Neural cell (in vitro differentiated cells): ENCODE data around the gene MSMB. TPM values are rescaled to one million over a fixed set of nuclear protein-coding genes. Genes with fewer than 3 reads are reported as not detected.

Source experiments
- H2AFZ ChIP-seq: fragments of 200-600, 300-800 bp; sonication (generic), shearing (Covaris generic); 2 replicates; pipeline ENCODE4 v1.6.0; 2014; ENCODE audit warnings: low read depth, mild to moderate bottlenecking, antibody characterized with exemption, low read length, moderate library complexity
- H3F3A ChIP-seq: fragments of 200-600 bp; shearing (Covaris generic); 2 replicates; pipeline ENCODE4 v1.6.1; 2016; ENCODE audit warnings: mild to moderate bottlenecking, moderate library complexity, mixed read lengths, antibody characterized with exemption, low read length; ENCODE audit not compliant: insufficient read depth, poor library complexity, severe bottlenecking
- H3K27ac ChIP-seq: fragments of 200-600, 300-800 bp; sonication (generic), shearing (Covaris generic); 2 replicates; pipeline ENCODE4 v1.5.1; 2014; ENCODE audit warnings: mild to moderate bottlenecking, low read length, moderate library complexity
- H3K27me3 ChIP-seq: fragments of 300-800, 200-600 bp; sonication (generic), shearing (Covaris generic); 2 replicates; pipeline ENCODE4 v1.6.0; 2014; ENCODE audit warnings: mild to moderate bottlenecking, low read depth, low read length, moderate library complexity; ENCODE audit not compliant: insufficient read depth
- H3K36me3 ChIP-seq: fragments of 300-800, 200-600 bp; sonication (generic), shearing (Covaris generic); 2 replicates; pipeline ENCODE4 v1.5.1; 2014; ENCODE audit warnings: mild to moderate bottlenecking, antibody characterized with exemption, low read length, moderate library complexity; ENCODE audit not compliant: insufficient read depth
- H3K4me2 ChIP-seq: fragments of 300-800, 200-600 bp; sonication (generic), shearing (Covaris generic); 2 replicates; pipeline ENCODE4 v1.6.0; 2014; ENCODE audit warnings: mild to moderate bottlenecking, low read length
- H3K4me3 ChIP-seq: fragments of 300-800, 200-600 bp; sonication (generic), shearing (Covaris generic); 2 replicates; pipeline ENCODE4 v1.5.1; 2014; ENCODE audit warnings: mild to moderate bottlenecking, low read length, moderate library complexity
- H3K79me2 ChIP-seq: fragments of 200-600 bp; shearing (Covaris generic); replicated peaks from 2 replicates; pipeline ENCODE4 v1.6.0; 2014; ENCODE audit warnings: mild to moderate bottlenecking, low read length, moderate library complexity; ENCODE audit not compliant: insufficient read depth
- H3K9ac ChIP-seq: fragments of 300-800, 200-600 bp; sonication (generic), shearing (Covaris generic); 2 replicates; pipeline ENCODE4 v1.6.1; 2016; ENCODE audit warnings: mild to moderate bottlenecking, low read length, mixed read lengths
- H3K9me2 ChIP-seq: fragments of 200-600 bp; shearing (Covaris generic); 2 replicates; pipeline ENCODE4 v1.6.1; 2016; ENCODE audit warnings: mild to moderate bottlenecking, low read length, mixed read lengths; ENCODE audit not compliant: insufficient read depth
- H3K9me3 ChIP-seq: fragments of 200-600, 300-800 bp; sonication (generic), shearing (Covaris generic); 2 replicates; pipeline ENCODE4 v1.6.1; 2016; ENCODE audit warnings: mild to moderate bottlenecking, mixed run types, low read length, moderate library complexity, mixed read lengths
- H4K20me1 ChIP-seq: fragments of 200-600 bp; shearing (Covaris generic); 2 replicates; pipeline ENCODE4 v1.6.1; 2016; ENCODE audit warnings: mild to moderate bottlenecking, mixed run types; ENCODE audit not compliant: insufficient read depth
- EP300 ChIP-seq: fragments of 450-650 bp; conservative IDR thresholded peaks from 2 replicates; pipeline ENCODE4 v1.6.1; 2014; ENCODE audit warnings: antibody characterized with exemption, mild to moderate bottlenecking, moderate library complexity; ENCODE audit not compliant: poor library complexity, severe bottlenecking
- EZH2 ChIP-seq: fragments of 200-600, 300-800 bp; shearing (Covaris generic), sonication (generic); IDR thresholded peaks from 2 replicates; pipeline ENCODE4 v1.6.1; 2014; ENCODE audit warnings: antibody characterized with exemption, low read length, borderline replicate concordance, mild to moderate bottlenecking; ENCODE audit not compliant: insufficient read depth, poor library complexity, severe bottlenecking
- MXI1 ChIP-seq: fragments of 450-650 bp; conservative IDR thresholded peaks from 2 replicates; pipeline ENCODE4 v1.6.1; 2014; ENCODE audit warnings: antibody characterized with exemption, mild to moderate bottlenecking; ENCODE audit not compliant: poor library complexity, severe bottlenecking
- POLR2AphosphoS5 ChIP-seq: IDR thresholded peaks from 2 replicates; pipeline ENCODE4 v1.6.1; 2012
- RAD21 ChIP-seq: fragments of 450-650 bp; conservative IDR thresholded peaks from 2 replicates; pipeline ENCODE4 v1.6.1; 2014; ENCODE audit warnings: antibody characterized with exemption, mild to moderate bottlenecking, moderate library complexity
- REST ChIP-seq: IDR thresholded peaks from 2 replicates; pipeline ENCODE4 v1.6.1; 2012; ENCODE audit warnings: borderline replicate concordance
- SMC3 ChIP-seq: fragments of 450-650 bp; conservative IDR thresholded peaks from 2 replicates; pipeline ENCODE4 v1.6.1; 2014; ENCODE audit warnings: antibody characterized with exemption, mild to moderate bottlenecking, moderate library complexity; ENCODE audit not compliant: poor library complexity
- TAF1 ChIP-seq: IDR thresholded peaks from 2 replicates; pipeline ENCODE4 v1.6.1; 2012; ENCODE audit warnings: low read depth
- polyA plus RNA-seq: library from polyadenylated mRNA; depleted of rRNA; stranded (reverse); fragments of >200 nt; gene quantifications from 2 replicates; pipeline ENCODE4 v1.2.3, GENCODE V29; 2014
- TF ChIP-seq, protein P1 (sequence below): fragments of 450-650 bp; IDR thresholded peaks from 2 replicates; pipeline ENCODE4 v1.5.1; 2014; ENCODE audit warnings: antibody characterized with exemption, mild to moderate bottlenecking, moderate library complexity; ENCODE audit not compliant: poor library complexity, severe bottlenecking

MSMB gene
- polyA plus RNA-seq, 1 donor from 2014 or later, result not detected

DNA sequence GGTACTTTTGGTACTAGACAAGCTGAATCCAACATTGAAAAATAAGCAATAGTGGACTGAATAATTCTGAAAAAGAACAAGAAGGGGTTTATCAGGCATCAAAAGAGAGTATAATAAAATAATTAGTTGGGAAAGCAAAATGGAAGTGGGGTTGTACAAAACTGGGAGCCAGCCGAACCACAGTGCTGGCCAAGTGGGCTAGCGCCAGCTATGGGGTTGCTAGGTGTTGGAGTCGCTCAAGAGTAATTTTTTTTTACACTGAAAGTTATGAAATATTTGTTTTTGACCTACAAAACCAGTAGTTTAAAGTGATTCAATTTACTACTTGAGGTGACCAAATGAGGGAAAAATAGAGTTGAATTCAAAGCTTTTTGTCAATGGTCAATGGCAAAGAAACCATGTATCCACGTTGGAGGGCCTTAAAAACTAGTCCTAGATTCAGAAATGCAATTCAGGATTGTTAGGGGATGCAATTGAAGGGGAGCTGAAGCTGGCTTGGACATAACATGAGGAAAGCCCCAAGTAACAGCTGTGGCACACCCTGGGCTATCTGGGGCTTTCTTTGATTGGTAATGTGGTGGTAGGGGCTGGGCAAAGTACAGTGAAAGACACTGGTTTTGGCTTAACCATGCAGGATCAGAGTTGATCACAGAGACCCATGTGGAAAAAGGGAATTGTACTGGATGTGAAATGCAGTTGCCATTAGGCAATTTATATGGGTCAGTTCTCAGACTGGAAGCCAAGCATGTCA is 28.3 kb upstream of the MSMB start:
- H3K36me3 ChIP-seq, result no peaks in the 10 kb centered on the region
- H3K27ac ChIP-seq, result no peak overlapping the region
- no peak overlapping the region for H2AFZ ChIP-seq
- no peak overlapping the region for H3K4me2 ChIP-seq
- H3K79me2 ChIP-seq, result no peaks in the 10 kb centered on the region
- TF ChIP-seq POLR2AphosphoS5, result no peak
- TF ChIP-seq, protein P1, sequence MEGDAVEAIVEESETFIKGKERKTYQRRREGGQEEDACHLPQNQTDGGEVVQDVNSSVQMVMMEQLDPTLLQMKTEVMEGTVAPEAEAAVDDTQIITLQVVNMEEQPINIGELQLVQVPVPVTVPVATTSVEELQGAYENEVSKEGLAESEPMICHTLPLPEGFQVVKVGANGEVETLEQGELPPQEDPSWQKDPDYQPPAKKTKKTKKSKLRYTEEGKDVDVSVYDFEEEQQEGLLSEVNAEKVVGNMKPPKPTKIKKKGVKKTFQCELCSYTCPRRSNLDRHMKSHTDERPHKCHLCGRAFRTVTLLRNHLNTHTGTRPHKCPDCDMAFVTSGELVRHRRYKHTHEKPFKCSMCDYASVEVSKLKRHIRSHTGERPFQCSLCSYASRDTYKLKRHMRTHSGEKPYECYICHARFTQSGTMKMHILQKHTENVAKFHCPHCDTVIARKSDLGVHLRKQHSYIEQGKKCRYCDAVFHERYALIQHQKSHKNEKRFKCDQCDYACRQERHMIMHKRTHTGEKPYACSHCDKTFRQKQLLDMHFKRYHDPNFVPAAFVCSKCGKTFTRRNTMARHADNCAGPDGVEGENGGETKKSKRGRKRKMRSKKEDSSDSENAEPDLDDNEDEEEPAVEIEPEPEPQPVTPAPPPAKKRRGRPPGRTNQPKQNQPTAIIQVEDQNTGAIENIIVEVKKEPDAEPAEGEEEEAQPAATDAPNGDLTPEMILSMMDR, result no peak
- no peak for TF ChIP-seq EP300
- TF ChIP-seq RAD21, result no peak
- TF ChIP-seq MXI1, result no peak
- TF ChIP-seq REST, result no peak
- no peak for TF ChIP-seq TAF1
- TF ChIP-seq EZH2, result no peak
- no peak for TF ChIP-seq SMC3
- H3K9me2 ChIP-seq, result no peaks in the 10 kb centered on the region
- H3K9ac ChIP-seq, result no peak overlapping the region
- no peaks in the 10 kb centered on the region for H3K9me3 ChIP-seq
- no peaks in the 10 kb centered on the region for H4K20me1 ChIP-seq
- no peaks in the 10 kb centered on the region for H3K27me3 ChIP-seq
- no peak overlapping the region for H3K4me3 ChIP-seq
- no peaks in the 10 kb centered on the region for H3F3A ChIP-seq

- Histone ChIP-seq H3K36me3 (no peaks in the 10 kb centered on the region), H4K20me1 (no peaks in the 10 kb centered on the region), H3K4me3 (no peak overlapping the region), H3K79me2 (no peaks in the 10 kb centered on the region), H3K4me2 (no peak overlapping the region), H3K9me3 (no peaks in the 10 kb centered on the region), H3K9ac (no peak overlapping the region), H3K27ac (no peak overlapping the region), H3F3A (no peaks in the 10 kb centered on the region), H3K27me3 (no peaks in the 10 kb centered on the region), H3K9me2 (no peaks in the 10 kb centered on the region), H2AFZ (no peak overlapping the region)
- TF ChIP-seq RAD21 (no peak), REST (no peak), TAF1 (no peak), EZH2 (no peak), SMC3 (no peak), POLR2AphosphoS5 (no peak), MXI1 (no peak), EP300 (no peak)
- TF ChIP-seq, protein P1, result no peak
These were observed 27.5 kb upstream of the MSMB start for GRCh38 chr10:46073564-46073963.
